ENCODE measurements around the gene PRSS33. TPM values are rescaled to one million over a fixed set of nuclear protein-coding genes. Genes with fewer than 3 reads are reported as not detected.
A peak's percentile ranks its signal among the peaks of the same experiment; 100 is the strongest.

PRSS33 gene
- total and polyA plus RNA-seq, 2 of the 8 experiments (the other 6 are each of a cell fraction or from before 2014, with no cell fraction given), result 0.09 TPM; not detected in 1

DNA sequence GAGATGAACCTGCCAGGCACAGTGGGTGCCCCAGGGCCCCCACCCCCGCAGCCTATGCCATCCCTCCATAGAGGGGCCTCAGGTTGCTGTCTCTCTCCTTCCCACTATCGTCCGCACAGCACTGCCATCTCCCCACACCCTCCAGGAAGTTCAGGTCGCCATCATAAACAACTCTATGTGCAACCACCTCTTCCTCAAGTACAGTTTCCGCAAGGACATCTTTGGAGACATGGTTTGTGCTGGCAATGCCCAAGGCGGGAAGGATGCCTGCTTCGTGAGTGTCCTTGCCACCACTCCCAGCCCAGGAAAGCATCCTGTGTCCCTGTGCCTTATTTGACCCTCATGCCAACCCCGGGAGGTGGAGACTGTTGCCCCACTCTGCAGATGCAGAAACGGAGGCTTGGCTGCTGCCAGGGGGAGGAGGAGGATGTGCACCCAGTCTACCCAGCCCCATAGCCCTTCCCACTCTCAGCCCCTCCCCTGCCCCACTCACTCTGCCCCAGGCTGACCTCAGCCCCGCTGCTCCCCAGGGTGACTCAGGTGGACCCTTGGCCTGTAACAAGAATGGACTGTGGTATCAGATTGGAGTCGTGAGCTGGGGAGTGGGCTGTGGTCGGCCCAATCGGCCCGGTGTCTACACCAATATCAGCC, 33.6 kb upstream of the PRSS33 start:
- Histone ChIP-seq H3K9me3 (ENCODE audit: insufficient read depth in 2 of 2, low read depth in 1 of 2, low read length in 1 of 2) (no peaks in the 10 kb centered on the region), H2BK15ac (ENCODE audit: low read length) (0 out of 2 replicates have a peak overlapping the region, but pooled peaks have one; percentile 46), H2BK20ac (ENCODE audit: low read length) (no peak overlapping the region), H2AFZ (ENCODE audit: low read length) (no peak overlapping the region), H3K27me3 (replicated peaks in 1 of 4; ENCODE audit: control insufficient read depth in 3 of 4, extremely low read depth in 1 of 4, insufficient read depth in 3 of 4, low read length in 3 of 4) (no peaks in the 10 kb centered on the region), H4K5ac (ENCODE audit: insufficient read length, low read depth, low read length) (no peak overlapping the region), H4K91ac (replicated peaks; ENCODE audit: insufficient read length, low read length) (no peak overlapping the region), H3K9ac (replicated peaks in 1 of 4; ENCODE audit: extremely low read depth in 1 of 4, low read depth in 3 of 4, low read length in 3 of 4) (no peak overlapping the region), H4K8ac (ENCODE audit: extremely low read depth, insufficient read depth, low read length) (peak overlapping the region; percentile 14; the same call in 1 of the 2 replicates), H3K79me1 (ENCODE audit: low read depth, low read length) (no peaks in the 10 kb centered on the region), H3K23me2 (ENCODE audit: low read depth, low read length) (no peaks in the 10 kb centered on the region), H2BK12ac (ENCODE audit: low read depth, low read length) (no peak overlapping the region), H3K4me2 (ENCODE audit: insufficient read depth in 1 of 2, low read depth in 2 of 2, low read length in 2 of 2) (no peak overlapping the region), H3K4ac (replicated peaks; ENCODE audit: insufficient read length, low read depth, low read length) (no peak overlapping the region), H2AK5ac (ENCODE audit: low read depth, low read length) (no peak overlapping the region), H3K23ac (ENCODE audit: insufficient read length) (no peak overlapping the region), H3K36me3 (ENCODE audit: control insufficient read depth in 2 of 4, insufficient read depth in 4 of 4, low read length in 3 of 4) (no peaks in the 10 kb centered on the region), H3K4me1 (replicated peaks in 1 of 4; ENCODE audit: control insufficient read depth in 3 of 4, insufficient read depth in 4 of 4, low read length in 3 of 4) (peaks cover 0 to 4% (median 0%) of the 10 kb centered on the region in 4 experiments; a peak in 1 of 7 replicates), H4K20me1 (replicated peaks in 1 of 2; ENCODE audit: control insufficient read depth in 1 of 2, insufficient read depth in 2 of 2, low read length in 2 of 2) (no peaks in the 10 kb centered on the region), H2BK5ac (ENCODE audit: low read depth, low read length) (no peak overlapping the region), H3K27ac (ENCODE audit: low read depth, low read length) (no peak overlapping the region), H3K18ac (ENCODE audit: extremely low read depth, low read length) (no peak overlapping the region), H2BK120ac (replicated peaks; ENCODE audit: low read depth, low read length) (no peak overlapping the region), H3K4me3 (ENCODE audit: extremely low read depth in 1 of 4, insufficient read depth in 2 of 4, low read depth in 3 of 4, low read length in 4 of 4) (no peak overlapping the region), H3K56ac (replicated peaks; ENCODE audit: insufficient read length, low read depth, low read length) (no peak overlapping the region), H3K79me2 (ENCODE audit: control insufficient read depth in 1 of 2, insufficient read depth in 2 of 2, low read length in 2 of 2) (no peaks in the 10 kb centered on the region), H3K14ac (ENCODE audit: insufficient read length) (no peak overlapping the region)
- FAIRE-seq, result no peak
- 82% methylated on average over 14 of the region's 14 CpGs; no CpG with 5 or more reads in 1 of the 2 experiments for WGBS, 2 experiments (ENCODE audit: extremely low coverage in 1 of 2, insufficient coverage in 1 of 2, insufficient read length in 1 of 2, insufficient replicate concordance in 2 of 2, low coverage in 1 of 2, low lambda C conversion rate in 2 of 2, missing lambda C conversion rate in 1 of 2)
- ChIA-PET CTCF (ENCODE audit: partially characterized antibody) (interaction anchor here (0.9 to 3.9 kb wide), 7 partner anchors 10 to 124 kb away, joined by 3 to 22 read pairs (median 5); partner anchors contain the start of genes FLYWCH2 and PRSS41), POLR2A (ENCODE audit: partially characterized antibody) (interaction anchor here (1.4 kb wide), 2 partner anchors 42 to 63 kb away, joined by 5 read pairs; no protein-coding TSS in a partner anchor)
- DNase-seq (ENCODE audit: low read depth in 1 of 2, low spot score in 2 of 2), result no peak
- TF ChIP-seq PHF8 (conservative IDR thresholded peaks at IDR 0.05; ENCODE audit: low read depth, low read length) (no peak), SIN3A (conservative IDR thresholded peaks at IDR 0.05 in 1 of 2, IDR thresholded peaks at IDR 0.05 in 1 of 2; ENCODE audit: low read depth in 1 of 2, low read length in 2 of 2) (no peak), JUN (IDR thresholded peaks at IDR 0.05; ENCODE audit: low read depth, low read length) (no peak), SP4 (IDR thresholded peaks at IDR 0.05; ENCODE audit: low read length) (no peak), RAD21 (IDR thresholded peaks at IDR 0.05 in 1 of 2, conservative IDR thresholded peaks at IDR 0.05 in 1 of 2; ENCODE audit: low read depth in 2 of 2, low read length in 2 of 2) (no peak), TEAD4 (IDR thresholded peaks at IDR 0.05; ENCODE audit: low read depth, low read length) (no peak), EP300 (IDR thresholded peaks at IDR 0.05; ENCODE audit: borderline replicate concordance in 1 of 2, low read depth in 2 of 2, low read length in 2 of 2) (no peak), TCF12 (IDR thresholded peaks at IDR 0.05; ENCODE audit: low read depth, low read length) (no peak), TBP (IDR thresholded peaks at IDR 0.05; ENCODE audit: low read depth, low read length) (no peak), RNF2 (IDR thresholded peaks at IDR 0.05; ENCODE audit: borderline replicate concordance, low read depth, low read length, missing control alignments, poor library complexity, severe bottlenecking) (no peak)
- TF ChIP-seq, protein P1, sequence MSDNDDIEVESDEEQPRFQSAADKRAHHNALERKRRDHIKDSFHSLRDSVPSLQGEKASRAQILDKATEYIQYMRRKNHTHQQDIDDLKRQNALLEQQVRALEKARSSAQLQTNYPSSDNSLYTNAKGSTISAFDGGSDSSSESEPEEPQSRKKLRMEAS (IDR thresholded peaks at IDR 0.05), result no peak
